Panc1 (cell line): ENCODE results near the gene CDH3.

Source experiments
- POLR2AphosphoS5 ChIP-seq: IDR thresholded peaks from 2 replicates; pipeline ENCODE4 v1.6.1; 2012; ENCODE audit warnings: mild to moderate bottlenecking, low read depth, low read length, moderate library complexity
- TF ChIP-seq, protein P1 (sequence below): fragments of 450-650 bp; IDR thresholded peaks from 2 replicates; pipeline ENCODE4 v1.5.1; 2017; ENCODE audit warnings: mild to moderate bottlenecking
- TF ChIP-seq, protein P2 (sequence below), 2 experiments: IDR thresholded peaks; 2 replicates each; pipeline ENCODE4 v1.6.1; 2011 to 2012; ENCODE audit warnings: low read depth in 2 of 2, control low read depth in 1 of 2, low read length in 1 of 2, mild to moderate bottlenecking in 1 of 2, moderate library complexity in 1 of 2; ENCODE audit not compliant: insufficient read depth in 1 of 2

DNA sequence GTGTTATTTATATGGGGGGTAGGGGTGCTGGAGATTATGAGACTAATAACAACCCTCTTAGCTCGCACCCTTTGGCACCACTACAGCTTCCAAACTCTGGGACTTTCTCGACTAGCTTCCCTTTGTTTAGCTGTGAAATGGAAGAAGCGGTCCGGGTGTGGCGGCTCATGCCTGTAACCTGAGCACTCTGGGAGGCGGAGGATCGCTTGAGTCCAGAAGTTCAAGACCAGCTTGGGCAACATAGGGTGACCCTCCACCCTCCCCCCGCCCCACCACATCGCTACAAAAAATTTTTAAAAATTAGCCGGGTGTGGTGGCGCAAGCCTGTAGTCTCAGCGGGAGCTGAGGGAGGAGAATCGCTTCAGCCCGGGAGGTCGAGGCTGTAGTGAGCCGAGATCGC is 814 bp upstream of the CDH3 start:
- TF ChIP-seq, protein P1, sequence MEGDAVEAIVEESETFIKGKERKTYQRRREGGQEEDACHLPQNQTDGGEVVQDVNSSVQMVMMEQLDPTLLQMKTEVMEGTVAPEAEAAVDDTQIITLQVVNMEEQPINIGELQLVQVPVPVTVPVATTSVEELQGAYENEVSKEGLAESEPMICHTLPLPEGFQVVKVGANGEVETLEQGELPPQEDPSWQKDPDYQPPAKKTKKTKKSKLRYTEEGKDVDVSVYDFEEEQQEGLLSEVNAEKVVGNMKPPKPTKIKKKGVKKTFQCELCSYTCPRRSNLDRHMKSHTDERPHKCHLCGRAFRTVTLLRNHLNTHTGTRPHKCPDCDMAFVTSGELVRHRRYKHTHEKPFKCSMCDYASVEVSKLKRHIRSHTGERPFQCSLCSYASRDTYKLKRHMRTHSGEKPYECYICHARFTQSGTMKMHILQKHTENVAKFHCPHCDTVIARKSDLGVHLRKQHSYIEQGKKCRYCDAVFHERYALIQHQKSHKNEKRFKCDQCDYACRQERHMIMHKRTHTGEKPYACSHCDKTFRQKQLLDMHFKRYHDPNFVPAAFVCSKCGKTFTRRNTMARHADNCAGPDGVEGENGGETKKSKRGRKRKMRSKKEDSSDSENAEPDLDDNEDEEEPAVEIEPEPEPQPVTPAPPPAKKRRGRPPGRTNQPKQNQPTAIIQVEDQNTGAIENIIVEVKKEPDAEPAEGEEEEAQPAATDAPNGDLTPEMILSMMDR = no peak
- TF ChIP-seq, protein P2, sequence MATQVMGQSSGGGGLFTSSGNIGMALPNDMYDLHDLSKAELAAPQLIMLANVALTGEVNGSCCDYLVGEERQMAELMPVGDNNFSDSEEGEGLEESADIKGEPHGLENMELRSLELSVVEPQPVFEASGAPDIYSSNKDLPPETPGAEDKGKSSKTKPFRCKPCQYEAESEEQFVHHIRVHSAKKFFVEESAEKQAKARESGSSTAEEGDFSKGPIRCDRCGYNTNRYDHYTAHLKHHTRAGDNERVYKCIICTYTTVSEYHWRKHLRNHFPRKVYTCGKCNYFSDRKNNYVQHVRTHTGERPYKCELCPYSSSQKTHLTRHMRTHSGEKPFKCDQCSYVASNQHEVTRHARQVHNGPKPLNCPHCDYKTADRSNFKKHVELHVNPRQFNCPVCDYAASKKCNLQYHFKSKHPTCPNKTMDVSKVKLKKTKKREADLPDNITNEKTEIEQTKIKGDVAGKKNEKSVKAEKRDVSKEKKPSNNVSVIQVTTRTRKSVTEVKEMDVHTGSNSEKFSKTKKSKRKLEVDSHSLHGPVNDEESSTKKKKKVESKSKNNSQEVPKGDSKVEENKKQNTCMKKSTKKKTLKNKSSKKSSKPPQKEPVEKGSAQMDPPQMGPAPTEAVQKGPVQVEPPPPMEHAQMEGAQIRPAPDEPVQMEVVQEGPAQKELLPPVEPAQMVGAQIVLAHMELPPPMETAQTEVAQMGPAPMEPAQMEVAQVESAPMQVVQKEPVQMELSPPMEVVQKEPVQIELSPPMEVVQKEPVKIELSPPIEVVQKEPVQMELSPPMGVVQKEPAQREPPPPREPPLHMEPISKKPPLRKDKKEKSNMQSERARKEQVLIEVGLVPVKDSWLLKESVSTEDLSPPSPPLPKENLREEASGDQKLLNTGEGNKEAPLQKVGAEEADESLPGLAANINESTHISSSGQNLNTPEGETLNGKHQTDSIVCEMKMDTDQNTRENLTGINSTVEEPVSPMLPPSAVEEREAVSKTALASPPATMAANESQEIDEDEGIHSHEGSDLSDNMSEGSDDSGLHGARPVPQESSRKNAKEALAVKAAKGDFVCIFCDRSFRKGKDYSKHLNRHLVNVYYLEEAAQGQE (IDR thresholded peaks at IDR 0.05; ENCODE audit: insufficient read depth in 1 of 2, low read depth in 2 of 2, low read length in 1 of 2) = no peak
- no peak for TF ChIP-seq POLR2AphosphoS5
